Loucy (cell line): Measurements from ENCODE around the gene PDPR.
"Not testable (repeated sequence)": the region's sequence is repeated elsewhere in the genome, so short reads cannot be mapped to it uniquely, and the experiment has no call there.

Experiments used
- EZH2phosphoT487 ChIP-seq: fragments of 200-600 bp; IDR thresholded peaks from 2 replicates; pipeline ENCODE4 v1.6.1; 2018; ENCODE audit warnings: antibody characterized with exemption, mild to moderate bottlenecking, moderate library complexity, borderline replicate concordance
- TF ChIP-seq, protein P1 (sequence below): fragments of 200-600 bp; sonication (generic); conservative IDR thresholded peaks from 2 replicates; pipeline ENCODE4 v1.5.1; 2014; ENCODE audit warnings: mild to moderate bottlenecking, antibody characterized with exemption, low read length

GRCh38 chr16:70118776-70119175 lies 4.6 kb downstream of the PDPR start:
- TF ChIP-seq EZH2phosphoT487 = not testable (repeated sequence)
- TF ChIP-seq, protein P1, sequence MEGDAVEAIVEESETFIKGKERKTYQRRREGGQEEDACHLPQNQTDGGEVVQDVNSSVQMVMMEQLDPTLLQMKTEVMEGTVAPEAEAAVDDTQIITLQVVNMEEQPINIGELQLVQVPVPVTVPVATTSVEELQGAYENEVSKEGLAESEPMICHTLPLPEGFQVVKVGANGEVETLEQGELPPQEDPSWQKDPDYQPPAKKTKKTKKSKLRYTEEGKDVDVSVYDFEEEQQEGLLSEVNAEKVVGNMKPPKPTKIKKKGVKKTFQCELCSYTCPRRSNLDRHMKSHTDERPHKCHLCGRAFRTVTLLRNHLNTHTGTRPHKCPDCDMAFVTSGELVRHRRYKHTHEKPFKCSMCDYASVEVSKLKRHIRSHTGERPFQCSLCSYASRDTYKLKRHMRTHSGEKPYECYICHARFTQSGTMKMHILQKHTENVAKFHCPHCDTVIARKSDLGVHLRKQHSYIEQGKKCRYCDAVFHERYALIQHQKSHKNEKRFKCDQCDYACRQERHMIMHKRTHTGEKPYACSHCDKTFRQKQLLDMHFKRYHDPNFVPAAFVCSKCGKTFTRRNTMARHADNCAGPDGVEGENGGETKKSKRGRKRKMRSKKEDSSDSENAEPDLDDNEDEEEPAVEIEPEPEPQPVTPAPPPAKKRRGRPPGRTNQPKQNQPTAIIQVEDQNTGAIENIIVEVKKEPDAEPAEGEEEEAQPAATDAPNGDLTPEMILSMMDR = not testable (repeated sequence)
